ENCODE data around the gene DUSP11. TPM values are rescaled to one million over a fixed set of nuclear protein-coding genes. Genes with fewer than 3 reads are reported as not detected.
"Not testable (repeated sequence)": the region's sequence is repeated elsewhere in the genome, so short reads cannot be mapped to it uniquely, and the experiment has no call there.

Gene DUSP11
- total RNA-seq, 2 experiments from 2014 or later = 28.7 to 29.4 TPM

DNA sequence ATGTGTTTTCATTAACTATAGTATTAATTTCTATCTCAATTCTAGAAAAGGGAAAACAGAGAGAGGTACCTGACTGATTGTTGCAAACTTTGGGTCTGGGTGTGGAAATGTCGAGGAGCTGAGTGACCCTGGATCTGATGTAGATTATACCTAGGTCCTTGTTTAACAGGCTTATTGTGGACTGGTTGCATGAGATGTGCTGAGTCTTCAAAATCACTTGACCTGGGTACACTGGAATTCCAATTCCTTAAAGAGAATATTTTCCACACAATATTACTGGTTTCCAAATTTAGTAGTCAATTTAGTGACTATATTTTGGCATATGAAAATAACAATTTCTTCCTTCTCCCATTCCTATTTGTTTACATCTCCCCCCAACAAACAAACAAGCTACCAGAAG, 13.6 kb downstream of the DUSP11 start:
- CTCF ChIA-PET = no interaction called here
- no peak for DNase-seq

GRCh38 chr2:73764945-73765344, 15.0 kb downstream of the DUSP11 start:
- POLR2A ChIA-PET = no interaction called here
- H3K4me3 Mint-ChIP-seq = no peak overlapping the region
- peaks cover 54% of the 10 kb centered on the region for H3K36me3 Mint-ChIP-seq (ENCODE audit: low read depth)
- DNase-seq = no peak
- H3K9me3 Mint-ChIP-seq = no peaks in the 10 kb centered on the region
- peaks cover 5% of the 10 kb centered on the region for H3K4me1 Mint-ChIP-seq
- CTCF ChIA-PET = no interaction called here
- H3K27me3 Mint-ChIP-seq = no peaks in the 10 kb centered on the region
- H3K27ac Mint-ChIP-seq = no peak overlapping the region

More for the DNA sequence above, 13.6 kb downstream of the DUSP11 start:
- H3K4me3 Mint-ChIP-seq = no peak overlapping the region
- peaks cover 9% of the 10 kb centered on the region for H3K4me1 Mint-ChIP-seq
- no peak overlapping the region for H3K27ac Mint-ChIP-seq
- no peaks in the 10 kb centered on the region for H3K9me3 Mint-ChIP-seq
- no peaks in the 10 kb centered on the region for H3K27me3 Mint-ChIP-seq
- H3K36me3 Mint-ChIP-seq (ENCODE audit: low read depth) = peaks cover 53% of the 10 kb centered on the region
- POLR2A ChIA-PET = no interaction called here

DNA sequence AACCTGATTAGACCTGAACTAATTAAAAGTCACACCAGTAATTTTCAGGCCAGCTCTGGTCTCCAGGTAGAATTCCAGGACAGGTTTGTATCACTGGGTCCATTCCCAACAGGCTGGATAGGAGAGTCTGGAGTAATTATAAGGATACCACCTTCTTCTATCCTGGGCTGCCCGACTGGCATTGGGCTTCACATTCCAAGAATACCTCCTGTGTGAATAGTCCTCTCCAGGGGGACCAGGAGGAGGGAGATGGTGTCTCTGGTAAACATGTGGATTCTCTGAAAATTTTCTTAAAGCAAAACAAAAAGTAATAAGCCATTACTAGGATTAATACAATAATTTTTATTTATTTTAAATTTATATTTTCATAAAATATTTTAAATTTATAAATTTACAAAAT, 17.3 kb downstream of the DUSP11 start:
- peaks cover under 1% of the 10 kb centered on the region for H3K4me1 Mint-ChIP-seq
- no peak overlapping the region for H3K4me3 Mint-ChIP-seq
- H3K27me3 Mint-ChIP-seq = no peaks in the 10 kb centered on the region
- DNase-seq = no peak
- H3K9me3 Mint-ChIP-seq = no peaks in the 10 kb centered on the region
- ChIA-PET CTCF (no interaction called here), POLR2A (no interaction called here)
- no peak overlapping the region for H3K27ac Mint-ChIP-seq
- peaks cover 46% of the 10 kb centered on the region for H3K36me3 Mint-ChIP-seq (ENCODE audit: low read depth)

DNA sequence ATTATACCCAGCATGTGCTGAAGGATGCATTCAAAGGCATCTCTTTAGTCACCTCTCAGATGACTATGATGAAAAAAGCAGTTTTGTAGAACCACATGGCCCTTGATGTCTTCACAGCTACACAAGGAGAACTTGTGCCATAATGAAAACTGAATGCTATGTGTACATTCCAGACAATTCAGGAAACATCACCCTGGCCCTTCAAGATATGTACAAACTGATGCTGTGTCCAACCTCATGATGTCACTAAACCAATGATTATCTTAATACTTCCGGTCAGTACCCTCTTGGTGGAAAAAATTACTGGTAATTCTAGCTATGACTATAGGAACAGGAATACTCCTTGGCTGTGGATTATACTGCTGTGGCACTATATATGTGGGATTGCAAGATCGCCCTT, 20.0 kb downstream of the DUSP11 start:
- no peaks in the 10 kb centered on the region for H3K4me1 Mint-ChIP-seq
- peaks cover 37% of the 10 kb centered on the region for H3K36me3 Mint-ChIP-seq (ENCODE audit: low read depth)
- H3K27me3 Mint-ChIP-seq = no peaks in the 10 kb centered on the region
- H3K9me3 Mint-ChIP-seq = no peaks in the 10 kb centered on the region
- no peak overlapping the region for H3K27ac Mint-ChIP-seq
- H3K4me3 Mint-ChIP-seq = no peak overlapping the region
- ChIA-PET CTCF (interaction anchor here (0.9 kb wide), 1 partner anchor 13 kb away, joined by 3 read pairs; no protein-coding TSS in a partner anchor), POLR2A (no interaction called here)
- DNase-seq = no peak

DNA sequence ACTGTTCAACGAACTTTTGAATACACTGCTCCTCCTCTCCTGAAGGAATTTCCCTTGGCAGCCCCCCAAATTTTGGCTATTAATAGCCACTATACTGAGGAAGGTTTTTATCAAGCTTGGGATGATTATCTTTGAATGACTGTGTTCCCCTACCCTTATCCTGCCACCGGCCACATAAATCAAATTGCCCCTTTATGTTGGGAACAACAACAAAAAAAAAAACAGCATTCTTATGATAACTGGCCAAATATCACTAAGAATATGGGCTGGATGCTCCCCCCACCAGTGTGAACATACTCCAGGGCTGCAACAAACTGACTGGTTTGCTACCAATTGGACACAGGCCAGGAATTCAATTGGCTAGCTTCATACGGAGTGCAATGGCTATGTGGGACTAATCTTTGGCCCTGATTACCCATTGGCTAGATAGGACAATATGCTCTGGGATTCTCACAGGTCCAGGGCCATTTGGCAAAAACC, 20.6 kb downstream of the DUSP11 start:
- H3K27me3 Mint-ChIP-seq = no peaks in the 10 kb centered on the region
- H3K9me3 Mint-ChIP-seq = peaks cover 3% of the 10 kb centered on the region
- no peak overlapping the region for H3K27ac Mint-ChIP-seq
- CTCF ChIA-PET = interaction anchor here (0.9 kb wide), 1 partner anchor 12 kb away, joined by 3 read pairs; no protein-coding TSS in a partner anchor
- H3K36me3 Mint-ChIP-seq (ENCODE audit: low read depth) = peaks cover 39% of the 10 kb centered on the region
- DNase-seq = no peak
- POLR2A ChIA-PET = no interaction called here
- H3K4me3 Mint-ChIP-seq = no peak overlapping the region
- H3K4me1 Mint-ChIP-seq = no peaks in the 10 kb centered on the region

DNA sequence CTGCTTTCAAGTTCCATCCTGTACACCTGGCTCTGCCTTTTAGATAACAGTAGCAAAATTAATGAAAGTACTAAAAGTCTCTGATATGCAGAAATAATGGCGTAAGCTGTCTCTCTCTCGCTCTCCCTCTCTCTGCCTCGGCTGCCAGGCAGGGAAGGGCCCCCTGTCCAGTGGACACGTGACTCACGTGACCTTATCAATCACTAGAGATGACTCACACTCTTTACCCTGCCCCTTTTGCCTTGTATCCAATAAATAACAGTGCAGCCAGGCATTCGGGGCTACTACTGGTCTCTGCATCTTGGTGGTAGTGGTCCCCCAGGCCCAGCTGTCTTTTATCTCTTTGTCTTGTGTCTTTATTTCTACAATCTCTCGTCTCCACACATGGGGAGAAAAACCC, 25.6 kb downstream of the DUSP11 start:
- H3K4me3 Mint-ChIP-seq, H3K27me3 Mint-ChIP-seq, DNase-seq, H3K9me3 Mint-ChIP-seq, POLR2A ChIA-PET, CTCF ChIA-PET, H3K4me1 Mint-ChIP-seq: not testable (repeated sequence)
- H3K27ac Mint-ChIP-seq = peak overlapping the region; percentile 11
- peaks cover 34% of the 10 kb centered on the region for H3K36me3 Mint-ChIP-seq (ENCODE audit: low read depth)

DNA sequence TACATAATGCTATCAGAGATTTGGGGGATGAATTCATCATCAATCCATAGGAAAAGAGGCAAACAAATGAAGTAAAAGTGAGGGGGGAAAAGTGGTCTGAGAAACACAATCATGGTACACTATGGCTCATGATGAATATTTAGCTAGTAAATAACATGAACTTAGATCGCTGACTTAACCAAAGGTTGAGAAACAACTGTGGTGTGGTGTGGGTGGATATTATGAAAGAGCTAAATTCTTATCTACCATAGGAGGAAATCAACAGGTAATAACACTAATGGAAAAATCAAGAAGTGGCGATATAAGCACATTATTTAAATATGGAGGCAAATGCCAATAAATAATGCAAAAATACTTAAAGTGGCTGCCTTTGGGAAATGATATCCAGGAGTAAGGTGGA, 30.6 kb downstream of the DUSP11 start:
- H3K4me1 Mint-ChIP-seq = no peaks in the 10 kb centered on the region
- DNase-seq = no peak
- POLR2A ChIA-PET = interaction anchor here (0.6 kb wide), 1 partner anchor 31 kb away, joined by 3 read pairs; the partner anchor contains the start of gene DUSP11

DNA sequence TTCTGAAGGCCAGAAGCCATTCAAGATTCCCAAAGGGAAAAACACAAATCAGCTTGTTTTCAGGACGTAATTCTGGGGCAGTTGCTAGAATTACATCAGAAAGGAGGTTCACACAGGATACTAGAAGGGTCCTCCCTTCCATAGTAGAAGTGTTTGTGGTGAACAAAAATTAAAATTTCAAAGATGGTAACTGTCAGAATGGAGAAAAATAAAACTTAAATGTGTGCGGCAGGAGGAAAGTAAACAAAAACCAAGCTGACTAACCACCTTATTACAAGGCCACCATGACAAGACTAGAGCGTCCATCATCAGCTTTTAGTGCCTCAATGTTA, 33.1 kb downstream of the DUSP11 start:
- H3K4me1 Mint-ChIP-seq = no peaks in the 10 kb centered on the region
- H3K9me3 Mint-ChIP-seq = no peaks in the 10 kb centered on the region
- ChIA-PET CTCF (interaction anchor here (0.9 kb wide), 1 partner anchor 13 kb away, joined by 3 read pairs; no protein-coding TSS in a partner anchor), POLR2A (no interaction called here)
- no peaks in the 10 kb centered on the region for H3K27me3 Mint-ChIP-seq
- DNase-seq = no peak
- peaks cover 41% of the 10 kb centered on the region for H3K36me3 Mint-ChIP-seq (ENCODE audit: low read depth)
- no peak overlapping the region for H3K4me3 Mint-ChIP-seq
- H3K27ac Mint-ChIP-seq = no peak overlapping the region

More for the DNA sequence above, 30.6 kb downstream of the DUSP11 start:
- Mint-ChIP-seq H3K4me3 (no peak overlapping the region), H3K27ac (no peak overlapping the region), H3K36me3 (ENCODE audit: low read depth) (peaks cover 40% of the 10 kb centered on the region), H3K27me3 (no peaks in the 10 kb centered on the region), H3K9me3 (peaks cover 2% of the 10 kb centered on the region)
- CTCF ChIA-PET = no interaction called here

DNA sequence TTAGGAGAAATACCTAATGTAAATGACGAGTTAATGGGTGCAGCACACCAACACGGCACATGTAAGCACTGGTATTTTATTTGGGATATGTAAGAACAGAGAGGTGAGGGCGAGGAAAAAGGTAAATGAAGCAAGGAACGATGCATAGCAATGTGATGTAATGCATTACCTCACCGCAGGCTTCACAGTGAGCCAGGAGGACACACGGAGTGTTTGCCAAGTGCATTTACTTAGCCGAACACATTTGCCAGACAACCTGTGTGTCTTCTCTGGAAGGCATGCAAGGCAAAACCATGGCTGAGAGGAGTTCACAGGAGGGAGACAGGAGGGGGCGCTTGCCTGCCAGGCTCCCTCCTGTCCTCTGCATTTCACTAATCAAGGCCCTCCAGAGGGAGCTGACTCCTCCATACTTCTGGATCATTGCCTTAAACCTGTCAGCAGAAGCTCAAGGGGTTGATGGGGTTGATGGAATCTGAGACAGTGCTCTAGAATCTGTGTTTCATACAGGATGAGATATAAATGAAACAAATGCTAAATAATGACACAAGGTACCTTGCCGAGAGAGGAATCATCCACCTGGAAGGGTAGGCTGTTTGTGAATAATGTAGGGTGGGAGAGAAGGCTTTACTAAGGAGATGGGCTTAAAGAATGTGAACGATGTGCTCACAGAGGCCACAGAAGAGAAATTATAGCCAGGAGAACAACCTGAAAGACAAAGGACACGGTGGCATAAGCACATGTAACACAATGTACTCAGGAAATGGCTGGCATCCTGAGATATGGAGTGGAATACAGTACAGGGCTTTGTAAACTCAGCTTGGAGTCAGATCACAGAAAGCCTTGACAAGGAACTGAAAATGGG, 33.7 kb downstream of the DUSP11 start:
- no peak for DNase-seq
- ChIA-PET POLR2A (no interaction called here), CTCF (interaction anchor here (0.9 kb wide), 1 partner anchor 13 kb away, joined by 3 read pairs; no protein-coding TSS in a partner anchor)
- Mint-ChIP-seq H3K36me3 (ENCODE audit: low read depth) (peaks cover 43% of the 10 kb centered on the region), H3K27ac (no peak overlapping the region), H3K4me3 (no peak overlapping the region), H3K9me3 (no peaks in the 10 kb centered on the region), H3K27me3 (no peaks in the 10 kb centered on the region), H3K4me1 (no peaks in the 10 kb centered on the region)

DNA sequence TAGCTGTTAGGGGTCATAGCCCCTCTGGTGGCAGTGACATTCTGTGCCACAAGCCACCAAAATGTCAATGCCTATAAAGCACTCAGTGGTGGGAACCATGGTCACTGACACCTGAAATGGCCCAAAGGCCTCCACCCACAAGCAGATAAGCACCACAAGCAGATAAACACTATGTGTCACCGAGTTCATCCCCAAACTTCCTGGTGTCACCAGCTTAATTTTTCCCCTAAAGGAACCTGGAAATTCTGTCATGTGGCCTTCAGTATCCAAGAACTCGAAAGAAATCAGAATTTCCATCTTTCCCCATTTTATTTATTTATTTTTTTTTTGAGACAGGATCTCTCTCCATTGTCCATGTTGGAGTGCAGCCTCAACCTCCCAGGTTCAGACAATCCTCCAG, 39.1 kb downstream of the DUSP11 start:
- Mint-ChIP-seq H3K36me3 (ENCODE audit: low read depth) (peaks cover 31% of the 10 kb centered on the region), H3K4me3 (no peak overlapping the region), H3K27me3 (no peaks in the 10 kb centered on the region), H3K4me1 (peaks cover 15% of the 10 kb centered on the region), H3K9me3 (no peaks in the 10 kb centered on the region), H3K27ac (no peak overlapping the region)
- ChIA-PET POLR2A (interaction anchor here (0.6 kb wide), 1 partner anchor 564 kb away, joined by 3 read pairs; no protein-coding TSS in a partner anchor), CTCF (no interaction called here)
- DNase-seq = no peak

- ChIA-PET CTCF (no interaction called here), POLR2A (no interaction called here)
- Mint-ChIP-seq H3K27ac (peak overlapping the region; percentile 58), H3K4me1 (peaks cover 15% of the 10 kb centered on the region), H3K36me3 (ENCODE audit: low read depth) (peaks cover 26% of the 10 kb centered on the region), H3K4me3 (no peak overlapping the region), H3K27me3 (no peaks in the 10 kb centered on the region), H3K9me3 (no peaks in the 10 kb centered on the region)
- DNase-seq = no peak
Observed at GRCh38 chr2:73739101-73739500, 40.8 kb downstream of the DUSP11 start.

GRCh38 chr2:73736855-73737779, 42.8 kb downstream of the DUSP11 start, which contains the start of gene TPRKB:
Gene TPRKB, minus strand, starts transcription at chr2:73737345. Its CDS starts 2,776 bp downstream, at chr2:73734569.
- POLR2A ChIA-PET = interaction anchor here (0.7 to 1.0 kb wide), 3 partner anchors 92 to 507 kb away, joined by 3 to 7 read pairs (median 3); partner anchors contain the start of genes BOLA3 and STAMBP
- H3K4me3 Mint-ChIP-seq = peak within 1 kb of the TSS; percentile 95
- H3K27ac Mint-ChIP-seq = peak within 1 kb of the TSS; percentile 89
- H3K36me3 Mint-ChIP-seq (ENCODE audit: low read depth) = peaks cover 33% of the 10 kb centered on the region
- H3K4me1 Mint-ChIP-seq = peaks cover 16% of the 10 kb centered on the region
- H3K9me3 Mint-ChIP-seq = no peaks in the 10 kb centered on the region
- peak; percentile 98 for DNase-seq
- H3K27me3 Mint-ChIP-seq = no peaks in the 10 kb centered on the region
- CTCF ChIA-PET = interaction anchor here (0.6 to 1.8 kb wide), 8 partner anchors 11 to 383 kb away, joined by 3 to 5 read pairs (median 4); partner anchors contain the start of gene DUSP11

Measured in activated CD4-positive, alpha-beta T cell treated with anti-CD3 and anti-CD28 coated beads, Interleukin-2, amount 10 ng/mL, durations not matched to agents 7 days and 5 days (primary cell).